Adrenal gland (tissue), 5 donors: ENCODE data around the gene UCP2.

Experiments used
- CTCF ChIP-seq, 6 experiments: fragments of 450-650 bp in 4 of 6; fragments of 200-600 bp in 2 of 6; sonication (generic) in 1 of 6; IDR thresholded peaks; 1 replicate in 5 of 6; 2 replicates in 1 of 6; pipeline versions ENCODE4 v1.5.1 to v1.8.0; 2016 to 2021; ENCODE audit warnings: antibody characterized with exemption in 6 of 6, mild to moderate bottlenecking in 2 of 6, moderate library complexity in 1 of 6
- POLR2A ChIP-seq, 2 donors: fragments of 450-650 bp; IDR thresholded peaks; one replicate each; pipeline ENCODE4 v1.6.1; 2017; ENCODE audit warnings: antibody characterized with exemption in 2 of 2, mild to moderate bottlenecking in 2 of 2, moderate library complexity in 1 of 2
- donor health status: DM: no; HTN: no; CAD: no.

GRCh38 chr11:74023276-74023675, 40.6 kb upstream of the UCP2 start:
- TF ChIP-seq CTCF (IDR thresholded peaks at IDR 0.05) (no peak), POLR2A (IDR thresholded peaks at IDR 0.05) (no peak)
